Fibroblast of skin of abdomen (primary cell): ENCODE results near the gene TMX2. TPM values are rescaled to one million over a fixed set of nuclear protein-coding genes. Genes with fewer than 3 reads are reported as not detected.
"Not testable (repeated sequence)": the region's sequence is repeated elsewhere in the genome, so short reads cannot be mapped to it uniquely, and the experiment has no call there.

Experiments
- DNase-seq: peaks from one replicate; pipeline ENCODE4 v3.0.0-alpha.2; 2013
- polyA plus RNA-seq, 2 experiments: library from polyadenylated mRNA; unstranded; fragments of 120-200 nt; gene quantifications; one replicate each; pipeline ENCODE4 v1.2.1, GENCODE V29; 2013; ENCODE audit not compliant: insufficient read length in 2 of 2

TMX2 gene, protein sequence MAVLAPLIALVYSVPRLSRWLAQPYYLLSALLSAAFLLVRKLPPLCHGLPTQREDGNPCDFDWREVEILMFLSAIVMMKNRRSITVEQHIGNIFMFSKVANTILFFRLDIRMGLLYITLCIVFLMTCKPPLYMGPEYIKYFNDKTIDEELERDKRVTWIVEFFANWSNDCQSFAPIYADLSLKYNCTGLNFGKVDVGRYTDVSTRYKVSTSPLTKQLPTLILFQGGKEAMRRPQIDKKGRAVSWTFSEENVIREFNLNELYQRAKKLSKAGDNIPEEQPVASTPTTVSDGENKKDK
- polyA plus RNA-seq (2013, experiment 1 of 2; ENCODE audit: insufficient read length), result 64.1 TPM
- 63.4 TPM for polyA plus RNA-seq (2013, experiment 2 of 2; ENCODE audit: insufficient read length)

DNA sequence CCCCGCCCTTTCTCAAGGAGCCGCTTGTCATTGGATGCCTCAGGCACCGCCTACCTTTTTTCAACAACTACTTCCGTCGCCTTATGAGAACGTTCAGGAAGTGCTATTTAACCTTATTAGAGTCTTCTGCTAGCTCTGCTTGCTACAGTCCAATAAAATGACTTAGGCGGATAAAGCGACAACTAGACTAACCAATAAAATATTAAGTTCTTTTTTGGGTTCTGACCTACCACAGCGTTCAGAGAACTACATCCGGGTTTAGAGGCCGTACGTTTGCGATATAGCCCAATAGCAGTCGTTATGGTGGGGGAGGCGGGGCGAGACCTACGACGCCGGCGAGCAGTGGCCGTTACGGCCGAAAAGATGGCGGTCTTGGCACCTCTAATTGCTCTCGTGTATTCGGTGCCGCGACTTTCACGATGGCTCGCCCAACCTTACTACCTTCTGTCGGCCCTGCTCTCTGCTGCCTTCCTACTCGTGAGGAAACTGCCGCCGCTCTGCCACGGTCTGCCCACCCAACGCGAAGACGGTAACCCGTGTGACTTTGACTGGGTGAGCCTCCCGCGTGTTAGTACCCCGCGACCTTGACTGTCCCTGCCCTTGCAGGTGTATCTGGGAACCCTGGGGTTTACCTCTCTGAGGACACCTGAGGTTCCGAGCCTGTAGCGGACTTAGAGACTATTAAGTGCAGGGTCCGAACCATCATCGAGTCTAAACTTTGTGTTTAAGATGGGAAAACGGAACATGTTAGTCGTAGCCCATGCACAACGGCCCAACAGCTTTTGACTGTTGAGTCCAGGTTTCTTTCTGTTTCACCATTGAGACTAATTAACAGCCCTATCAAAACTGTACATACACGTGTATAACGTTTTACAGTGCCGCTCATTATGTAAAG, at the start of gene TMX2:
TMX2 (plus strand) TSS at position 338 of the 895 bp plus-strand sequence; CDS start at position 364, 26 bp downstream.
- DNase-seq, result peak; percentile 99

DNA sequence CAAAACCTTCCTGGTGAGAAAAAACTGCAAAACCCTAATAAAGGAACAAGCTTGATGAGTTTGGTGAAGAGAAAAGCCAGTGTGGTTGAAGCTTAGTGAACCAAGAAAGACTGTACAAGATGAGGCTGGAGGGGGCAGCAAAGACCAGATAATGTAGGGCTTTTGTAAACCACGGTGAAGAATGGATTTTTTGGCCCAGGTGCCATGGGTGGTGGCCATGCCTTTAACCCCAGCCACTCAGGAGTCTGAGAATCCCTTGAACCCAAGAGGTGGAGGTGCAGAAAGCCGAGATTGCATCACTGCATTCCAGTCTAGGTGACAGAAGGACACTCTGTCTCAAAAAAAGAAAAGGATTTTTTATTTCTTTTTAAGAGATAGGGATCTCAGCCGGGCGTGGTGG, 49.5 kb upstream of the TMX2 start:
- no peak for DNase-seq

DNA sequence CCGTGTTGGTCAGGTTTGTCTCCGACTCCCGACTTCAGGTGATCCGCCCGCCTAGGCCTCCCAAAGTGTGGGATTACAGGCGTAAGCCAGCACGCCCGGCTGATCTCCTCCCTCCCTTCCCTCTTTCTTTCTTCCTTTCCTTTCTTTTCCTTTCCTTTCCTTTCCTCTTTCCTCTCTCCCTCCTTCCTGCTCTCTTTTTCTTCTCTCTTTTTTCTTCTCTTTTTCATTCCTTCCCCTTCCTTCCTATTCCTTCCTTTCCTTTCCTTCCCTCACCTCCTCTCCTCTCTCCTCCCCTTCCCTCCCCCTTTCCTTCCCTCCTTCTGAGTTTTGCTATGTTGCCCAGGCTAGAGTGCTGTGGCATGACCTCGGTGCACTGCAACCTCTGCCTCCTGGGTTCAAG, 48.4 kb upstream of the TMX2 start:
- DNase-seq, result no peak

DNA sequence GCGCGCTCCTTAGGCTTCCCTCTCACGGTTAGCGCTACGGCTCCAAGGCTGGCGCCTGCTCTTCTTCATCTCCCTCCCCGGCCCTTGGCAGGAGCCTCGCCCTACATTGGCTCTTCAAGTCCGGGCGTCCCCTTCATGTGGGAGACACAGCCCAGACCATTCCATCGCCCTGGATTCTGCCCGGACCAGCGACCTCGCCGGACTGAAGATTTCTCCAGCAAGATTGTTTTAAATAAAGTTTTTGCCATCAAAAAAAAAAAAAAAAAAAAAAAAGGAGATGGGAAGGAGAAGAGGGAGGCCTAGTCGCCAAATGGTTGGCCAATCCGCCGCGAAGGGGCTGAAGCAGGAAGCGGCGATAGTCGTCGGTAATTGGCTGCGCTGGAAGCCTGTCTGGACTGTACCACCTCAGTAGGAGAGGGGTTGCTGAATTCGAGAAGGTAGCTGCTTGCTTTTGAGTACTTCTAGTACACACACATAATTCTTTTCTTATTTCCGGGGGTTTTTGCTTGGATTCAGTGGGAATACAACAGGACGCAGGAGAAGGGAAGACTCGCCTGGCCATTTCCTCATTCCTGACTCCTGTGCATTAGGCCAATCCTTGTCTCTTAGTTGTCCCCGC, 45.2 kb upstream of the TMX2 start:
- DNase-seq, result peak; percentile 100

DNA sequence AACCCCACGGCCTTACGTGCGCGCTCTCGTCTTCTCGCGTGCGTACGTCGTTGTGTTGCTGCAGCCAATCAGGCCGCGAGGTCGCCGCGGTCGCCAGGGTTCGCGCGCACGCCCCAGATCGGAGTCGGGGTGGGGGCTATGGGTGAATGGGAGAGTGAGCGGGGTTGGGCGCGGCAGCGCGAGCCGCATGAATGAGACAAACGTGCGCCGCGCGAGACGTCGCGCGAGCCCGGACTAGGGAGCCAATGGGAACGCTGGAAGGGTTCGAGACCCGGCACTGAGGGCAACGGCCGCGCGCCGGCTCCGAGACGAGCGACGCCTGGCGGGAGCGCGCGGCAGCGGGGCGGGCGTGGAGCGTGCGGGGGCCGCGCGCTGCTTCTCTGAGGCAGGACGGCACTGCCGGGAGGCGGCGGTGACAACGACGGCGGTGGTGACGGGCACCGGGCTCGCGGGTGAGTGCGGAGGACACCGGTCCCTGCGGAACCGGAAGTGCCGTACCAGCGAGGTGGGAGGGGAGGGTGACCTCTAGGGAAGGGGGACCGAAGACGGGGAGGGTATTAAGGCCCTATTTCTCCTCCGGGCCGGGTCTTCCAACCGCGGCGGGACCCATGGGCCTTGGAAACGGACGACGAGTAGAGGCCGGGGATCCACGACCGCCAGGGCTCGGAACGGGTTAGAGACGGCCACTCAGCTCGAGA, 44.5 kb upstream of the TMX2 start, which contains the start of gene ZDHHC5:
ZDHHC5 (plus strand) TSS at position 379 of the 698 bp plus-strand sequence. CDS start 4,977 bp downstream, outside the sequence.
- peak; percentile 100 for DNase-seq

DNA sequence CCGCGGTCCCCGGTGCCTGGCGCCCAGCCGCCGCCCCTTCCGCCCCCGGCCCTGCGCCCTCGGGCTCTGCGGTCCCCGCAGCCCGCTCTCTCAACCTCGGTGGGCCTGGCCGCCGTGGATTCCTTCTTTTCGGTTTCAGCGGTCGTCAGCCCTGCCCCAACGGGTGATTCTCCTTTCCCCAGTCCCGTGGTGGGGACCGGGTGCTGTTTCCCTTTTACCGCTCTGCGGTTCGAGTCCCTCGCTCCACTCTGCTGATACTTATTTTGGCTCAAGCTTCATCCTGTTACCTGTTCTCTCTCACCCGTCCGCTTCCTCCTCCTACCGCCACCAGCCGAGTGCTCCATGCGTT, 44.0 kb upstream of the TMX2 start:
- DNase-seq, result no peak

DNA sequence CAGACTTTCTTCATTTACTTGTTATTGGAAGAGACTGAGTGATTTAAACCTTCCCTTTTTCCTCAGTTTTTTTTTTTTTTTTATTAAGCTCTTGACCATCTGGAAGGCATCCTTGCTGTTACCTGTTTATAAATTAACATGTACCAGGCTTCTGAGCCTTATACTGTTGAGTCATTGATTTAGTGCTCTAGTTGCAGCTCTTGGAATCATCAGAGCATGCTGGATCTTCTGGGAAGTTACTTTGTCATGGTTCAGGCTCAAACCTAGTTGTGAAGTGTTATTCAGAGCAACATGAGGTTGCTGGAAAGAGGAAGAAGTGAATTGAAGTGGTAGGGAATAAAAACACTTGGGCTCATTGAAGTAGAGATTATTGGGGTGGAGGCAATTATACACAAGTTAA, 38.1 kb upstream of the TMX2 start:
- no peak for DNase-seq

DNA sequence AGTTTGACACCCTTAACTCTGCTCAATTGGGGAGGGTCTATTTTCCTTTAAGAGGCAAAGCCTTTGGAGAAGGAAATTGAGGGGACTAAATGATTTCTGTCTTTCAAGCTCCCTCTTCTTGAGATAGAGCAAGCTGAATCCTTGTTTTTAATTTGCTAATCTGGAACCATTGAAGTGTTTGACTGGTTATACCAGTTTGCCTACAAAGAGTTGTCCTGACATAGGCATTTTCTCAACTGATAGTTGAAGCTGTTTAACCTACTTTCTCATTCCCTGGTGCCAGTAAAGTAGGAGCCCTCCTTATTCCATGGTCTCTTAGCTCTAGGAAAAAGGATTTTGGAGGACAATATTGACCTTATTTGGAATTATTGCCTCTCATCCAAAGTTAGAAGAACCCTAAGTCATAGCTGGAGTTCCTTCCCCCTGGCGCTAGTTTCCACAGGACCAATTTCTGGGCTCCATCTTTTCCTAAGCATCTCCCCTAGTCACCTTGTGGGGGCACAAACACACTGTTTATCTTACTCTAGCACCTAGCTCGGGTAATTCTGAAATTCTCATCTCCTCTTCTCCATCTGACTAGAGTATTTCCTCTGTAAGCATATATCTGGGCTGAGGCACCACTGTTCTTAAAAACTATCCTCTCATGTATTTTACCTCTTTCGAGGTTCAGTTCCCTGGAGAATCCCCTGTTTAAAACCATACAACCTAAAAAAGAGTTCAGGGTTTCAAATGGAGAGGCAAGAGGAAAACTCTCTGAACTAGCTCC, 37.0 kb upstream of the TMX2 start:
- no peak for DNase-seq

DNA sequence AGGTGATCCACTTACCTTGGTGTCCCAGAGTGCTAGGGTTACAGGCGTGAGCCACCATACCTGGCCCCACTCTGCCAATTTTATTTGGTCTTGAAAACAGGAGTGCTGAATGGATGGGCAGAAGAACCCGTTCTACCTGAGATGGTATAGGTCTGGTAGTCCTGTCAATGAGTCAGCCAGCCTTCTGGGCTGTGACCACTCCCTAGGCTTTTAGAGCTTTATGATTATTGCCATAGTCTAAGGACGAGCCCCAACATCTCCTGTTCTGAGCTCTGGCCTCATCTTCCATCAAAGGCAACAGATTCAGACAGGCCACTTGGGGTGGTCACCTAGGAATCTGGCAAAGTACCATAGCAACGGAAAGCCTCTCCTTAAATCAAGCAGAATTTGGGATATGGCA, 33.0 kb upstream of the TMX2 start:
- no peak for DNase-seq

DNA sequence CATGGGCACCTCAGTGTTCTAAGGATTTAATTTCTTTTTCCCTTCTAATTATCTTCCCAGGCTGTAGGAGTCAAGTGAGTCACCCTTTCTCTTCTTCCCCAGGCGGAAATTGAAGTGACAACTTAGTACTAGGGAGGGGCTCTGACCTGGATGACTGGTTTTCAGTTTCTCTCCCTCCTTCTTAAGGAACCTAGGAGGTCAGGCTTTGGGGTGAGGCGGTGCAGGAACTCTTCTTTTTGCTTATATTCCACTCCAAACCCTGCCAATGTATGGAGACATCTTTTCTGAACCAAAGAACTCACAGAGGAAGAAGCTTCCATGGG, 31.9 kb upstream of the TMX2 start:
- no peak for DNase-seq

DNA sequence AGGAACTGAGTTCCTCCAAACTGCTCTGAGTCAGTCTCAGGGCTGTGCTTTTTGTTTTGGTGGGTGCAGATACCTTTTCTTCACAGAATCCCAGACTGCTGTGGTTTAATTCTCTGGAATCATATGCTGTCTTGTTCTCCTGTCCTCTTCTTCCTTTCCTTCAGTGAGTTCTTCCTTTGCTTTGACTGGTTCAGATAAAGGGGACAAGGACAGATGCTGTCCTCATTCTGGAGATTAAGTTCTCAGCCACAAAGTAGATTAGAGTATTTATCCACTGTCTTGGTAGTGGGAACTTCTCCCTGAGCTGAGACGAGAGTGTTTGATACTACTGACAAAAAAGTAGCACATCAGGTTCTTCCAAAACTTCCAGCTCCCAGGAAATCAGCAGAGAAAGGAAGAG, 31.2 kb upstream of the TMX2 start:
- DNase-seq, result no peak

DNA sequence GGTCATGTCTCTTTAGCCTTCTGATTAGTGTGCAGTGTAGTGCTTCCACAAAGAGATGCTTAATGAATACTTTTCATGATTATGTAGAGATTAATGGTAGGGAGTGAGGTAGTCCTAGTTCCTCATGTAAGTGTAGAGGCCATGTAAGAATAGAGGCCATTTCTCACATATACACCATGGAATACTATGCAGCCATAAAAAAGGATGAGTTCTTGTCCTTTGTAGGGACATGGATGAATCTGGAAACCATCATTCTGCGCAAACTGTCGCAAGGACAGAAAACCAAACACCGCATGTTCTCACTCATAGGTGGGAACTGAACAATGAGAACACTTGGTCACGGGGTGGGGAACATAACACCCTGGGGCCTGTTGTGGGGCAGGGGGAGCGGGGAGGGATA, 21.9 kb upstream of the TMX2 start:
- DNase-seq, result not testable (repeated sequence)

DNA sequence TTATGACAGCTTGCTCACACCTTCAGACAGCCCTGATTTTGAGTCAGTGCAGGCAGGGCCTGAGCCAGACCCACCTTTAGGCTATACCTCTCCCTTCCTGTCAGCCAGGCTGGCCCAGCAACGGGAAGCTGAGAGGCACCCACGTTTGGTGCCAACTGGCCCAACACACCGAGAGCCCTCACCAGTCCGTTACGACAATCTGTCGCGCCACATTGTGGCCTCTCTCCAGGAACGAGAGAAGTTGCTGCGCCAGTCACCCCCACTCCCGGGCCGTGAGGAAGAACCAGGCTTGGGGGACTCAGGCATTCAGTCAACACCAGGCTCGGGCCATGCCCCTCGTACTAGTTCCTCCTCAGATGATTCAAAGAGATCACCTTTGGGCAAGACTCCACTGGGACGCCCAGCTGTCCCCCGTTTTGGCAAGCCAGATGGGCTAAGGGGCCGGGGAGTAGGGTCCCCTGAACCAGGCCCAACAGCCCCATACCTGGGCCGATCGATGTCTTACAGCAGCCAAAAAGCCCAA, 13.5 kb upstream of the TMX2 start:
- no peak for DNase-seq

DNA sequence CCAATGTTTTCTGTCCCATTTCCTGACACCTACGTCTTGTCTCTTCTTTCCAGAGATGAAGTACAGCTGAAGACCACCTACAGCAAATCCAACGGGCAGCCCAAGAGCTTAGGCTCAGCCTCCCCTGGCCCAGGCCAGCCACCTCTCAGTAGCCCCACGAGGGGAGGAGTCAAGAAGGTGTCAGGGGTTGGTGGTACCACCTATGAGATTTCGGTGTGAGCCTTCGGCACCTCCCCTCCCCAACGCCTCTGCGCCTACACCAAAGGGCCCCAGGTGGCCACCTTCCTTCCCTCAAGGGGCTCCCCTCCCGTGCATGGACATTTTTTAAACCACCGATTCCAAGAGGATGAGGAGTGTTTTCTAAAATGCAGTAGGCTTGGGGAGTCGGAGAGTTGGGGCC, 12.6 kb upstream of the TMX2 start:
- DNase-seq, result no peak

DNA sequence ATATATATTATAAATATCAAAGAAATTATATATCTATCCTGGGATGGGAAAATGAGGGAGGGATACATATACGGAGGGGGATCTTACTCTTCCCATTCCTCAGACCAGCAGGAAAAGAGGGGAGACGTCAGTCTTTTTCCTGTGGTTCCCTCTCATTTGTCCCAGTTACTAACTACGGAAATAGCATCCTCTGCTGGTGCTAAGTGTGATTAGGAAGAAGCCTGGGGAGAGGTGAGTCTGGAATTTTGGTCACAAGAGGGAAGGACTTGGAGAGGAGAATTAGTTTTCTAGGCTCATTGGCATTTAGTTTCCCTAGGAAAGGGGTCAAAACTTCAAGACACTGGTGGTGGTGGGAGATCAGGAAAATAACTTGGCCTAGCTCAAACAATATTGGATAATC, 12.0 kb upstream of the TMX2 start:
- no peak for DNase-seq

DNA sequence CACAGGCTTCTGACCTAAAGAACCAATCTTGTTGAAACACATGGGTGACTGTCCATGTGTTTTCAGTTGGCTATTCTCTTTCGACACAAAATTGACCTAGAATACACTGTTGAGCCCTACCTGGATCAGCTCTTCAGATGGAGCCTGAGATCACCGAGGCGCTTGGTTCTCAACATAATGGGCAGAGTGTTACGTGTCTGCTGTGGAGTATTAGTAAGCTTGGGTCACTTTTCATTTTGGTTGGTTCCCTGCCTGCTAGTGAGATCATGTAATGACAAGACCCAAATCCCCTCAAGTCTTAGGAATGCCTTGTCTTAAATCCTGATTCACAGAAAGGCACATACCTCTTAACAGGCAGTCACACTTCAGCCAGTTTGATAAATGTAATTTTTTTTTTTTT, 9.1 kb upstream of the TMX2 start:
- no peak for DNase-seq

DNA sequence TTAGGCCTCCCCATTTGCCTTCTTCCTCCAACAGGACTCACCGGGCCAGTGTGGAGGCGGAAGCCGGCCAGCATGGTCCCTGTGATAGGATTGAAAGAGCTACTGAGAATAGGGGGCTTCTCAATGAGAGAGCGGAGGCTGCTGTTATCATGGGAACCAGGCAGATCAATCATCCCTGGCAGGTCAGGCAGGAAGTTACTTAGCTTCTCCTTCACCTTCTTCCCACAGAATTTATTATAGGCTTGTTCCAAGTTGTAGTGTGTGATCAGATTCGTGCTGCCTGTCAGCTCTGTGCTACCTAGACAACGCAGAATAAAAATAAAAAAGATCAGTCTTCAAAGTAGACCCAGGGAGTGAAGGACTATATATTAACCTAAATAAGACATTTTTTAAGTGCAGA, 7.5 kb upstream of the TMX2 start:
- no peak for DNase-seq

DNA sequence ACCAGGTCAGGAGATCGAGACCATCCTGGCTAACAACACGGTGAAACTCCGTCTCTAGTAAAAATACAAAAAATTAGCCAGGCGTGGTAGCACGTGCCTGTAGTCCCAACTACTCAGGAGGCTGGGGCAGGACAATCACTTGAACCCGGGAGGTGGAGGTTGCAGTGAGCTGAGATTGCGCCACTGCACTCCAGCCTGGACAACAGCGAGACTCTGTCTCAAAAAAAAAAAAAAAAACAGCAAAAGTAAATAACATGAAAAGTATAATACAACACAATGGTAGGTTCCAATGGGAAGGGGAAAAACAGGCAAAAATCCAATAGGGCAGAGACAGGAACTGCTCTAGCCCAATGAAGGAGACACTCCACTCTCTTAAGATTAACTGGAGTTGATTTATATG, 7.0 kb upstream of the TMX2 start:
- not testable (repeated sequence) for DNase-seq

DNA sequence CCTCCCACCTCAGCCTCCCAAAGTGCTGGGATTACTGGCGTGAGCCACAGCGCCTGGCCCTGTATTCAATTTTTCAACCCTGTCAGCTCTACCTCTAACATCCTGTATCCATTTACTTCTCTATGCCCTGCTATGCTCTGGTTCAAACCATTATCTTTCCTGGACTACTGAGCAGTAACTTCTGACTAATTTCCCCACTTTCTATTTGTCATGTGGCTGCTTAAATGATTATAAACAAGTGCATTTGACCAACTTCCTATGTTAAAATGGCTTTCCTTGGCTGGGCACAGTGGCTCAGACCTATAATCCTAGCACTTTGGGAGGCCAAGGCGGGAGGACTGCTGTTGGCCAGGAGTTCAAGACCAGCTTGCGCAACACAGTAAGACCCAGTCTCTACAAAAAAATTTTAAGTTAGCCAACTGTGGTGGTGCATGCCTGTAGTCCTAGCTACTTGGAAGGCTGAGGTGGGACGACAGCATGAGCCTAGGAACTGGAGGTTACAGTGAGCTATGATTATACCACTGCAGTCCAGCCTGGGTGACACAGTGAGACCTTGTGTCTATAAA, 2.5 kb upstream of the TMX2 start:
- DNase-seq, result no peak

DNA sequence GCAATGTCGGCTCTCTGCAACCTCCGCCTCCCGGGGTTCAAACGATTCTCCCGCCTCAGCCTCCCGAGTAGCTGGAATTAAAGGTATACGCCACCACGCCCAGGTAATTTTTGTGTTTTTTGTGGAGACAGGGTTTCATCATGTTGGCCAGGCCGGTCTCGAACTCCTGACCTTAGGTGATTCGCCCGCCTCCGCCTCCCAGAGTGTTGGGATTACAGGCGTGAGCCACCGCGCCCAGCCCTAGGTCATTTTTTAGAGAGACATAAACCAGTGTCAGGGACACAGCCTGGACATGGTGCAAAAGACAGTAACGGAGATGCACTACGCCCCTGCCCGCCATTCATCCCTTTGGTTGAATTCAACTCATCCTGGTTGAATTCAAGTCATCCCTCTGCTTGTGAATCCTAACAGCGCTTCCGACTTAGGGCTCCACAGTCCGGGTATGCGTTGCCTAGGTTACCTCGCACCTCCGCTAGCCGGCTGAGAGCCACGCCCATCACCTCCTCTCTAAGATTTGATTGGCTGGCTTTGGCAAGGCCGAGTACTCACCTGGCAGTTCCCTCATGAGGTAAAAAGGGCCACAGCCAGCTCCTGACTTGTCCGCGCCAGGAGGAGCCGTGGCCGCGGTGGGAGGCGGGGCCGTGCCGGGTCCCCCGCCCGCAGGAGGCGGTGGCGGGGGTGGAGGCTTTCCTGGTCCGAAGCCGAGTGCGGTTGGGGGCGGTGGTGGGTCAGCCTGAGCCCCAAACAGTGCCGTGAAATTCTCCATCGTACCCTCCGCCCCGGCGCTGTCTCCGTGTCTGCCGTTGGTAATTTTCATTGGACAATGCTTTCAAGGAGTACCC, 758 bp upstream of the TMX2 start, which contains the start of gene MED19:
MED19 (minus strand) TSS at position 802 of the 842 bp plus-strand sequence; CDS start at position 766, 36 bp downstream.
- DNase-seq, result peak; percentile 61
